Right atrium auricular region (tissue), 2 donors: ENCODE data around the gene TNNC1. TPM values are rescaled to one million over a fixed set of nuclear protein-coding genes. Genes with fewer than 3 reads are reported as not detected.

Experiments
- DNase-seq: peaks from one replicate; pipeline ENCODE4 v3.0.0-alpha.2; 2019; ENCODE audit warnings: low spot score
- H3K27ac ChIP-seq, 2 donors: fragments of 200-600 bp; sonication (generic); 1 replicate in 1 of 2; 2 replicates in 1 of 2; pipeline ENCODE4 v1.5.1; 2016 to 2019
- H3K27me3 ChIP-seq, 2 donors: fragments of 200-600 bp; sonication (generic); one replicate each; pipeline versions ENCODE4 v1.5.1 to v1.6.0; 2017 to 2019
- H3K36me3 ChIP-seq: fragments of 200-600 bp; sonication (generic); one replicate; pipeline ENCODE4 v1.5.1; 2016
- H3K4me1 ChIP-seq, 2 donors: fragments of 200-600 bp; sonication (generic); one replicate each; pipeline versions ENCODE4 v1.5.1 to v1.6.0; 2017 to 2019
- H3K4me3 ChIP-seq, 2 donors: fragments of 200-600 bp; sonication (generic); 1 replicate in 1 of 2; 2 replicates in 1 of 2; pipeline ENCODE4 v1.5.1; 2017 to 2019; ENCODE audit warnings: mild to moderate bottlenecking in 1 of 2, moderate library complexity in 1 of 2
- H3K9me3 ChIP-seq, 2 donors: fragments of 200-600 bp; sonication (generic); one replicate each; pipeline ENCODE4 v1.5.1; 2019
- total RNA-seq, 2 donors: library from RNA; depleted of rRNA; stranded (reverse); fragments of >200 nt; gene quantifications; one replicate each; pipeline ENCODE4 v1.1.0, GENCODE V29; 2016
- TF ChIP-seq, protein P1 (sequence below), 2 donors: fragments of 200-600 bp; sonication (generic); IDR thresholded peaks; one replicate each; pipeline ENCODE4 v1.5.1; 2019; ENCODE audit warnings: antibody characterized with exemption in 2 of 2

Gene TNNC1
- total RNA-seq, 2 donors from 2014 or later: 4,697 to 8,249 TPM

- no peak for DNase-seq
- TF ChIP-seq, protein P1, sequence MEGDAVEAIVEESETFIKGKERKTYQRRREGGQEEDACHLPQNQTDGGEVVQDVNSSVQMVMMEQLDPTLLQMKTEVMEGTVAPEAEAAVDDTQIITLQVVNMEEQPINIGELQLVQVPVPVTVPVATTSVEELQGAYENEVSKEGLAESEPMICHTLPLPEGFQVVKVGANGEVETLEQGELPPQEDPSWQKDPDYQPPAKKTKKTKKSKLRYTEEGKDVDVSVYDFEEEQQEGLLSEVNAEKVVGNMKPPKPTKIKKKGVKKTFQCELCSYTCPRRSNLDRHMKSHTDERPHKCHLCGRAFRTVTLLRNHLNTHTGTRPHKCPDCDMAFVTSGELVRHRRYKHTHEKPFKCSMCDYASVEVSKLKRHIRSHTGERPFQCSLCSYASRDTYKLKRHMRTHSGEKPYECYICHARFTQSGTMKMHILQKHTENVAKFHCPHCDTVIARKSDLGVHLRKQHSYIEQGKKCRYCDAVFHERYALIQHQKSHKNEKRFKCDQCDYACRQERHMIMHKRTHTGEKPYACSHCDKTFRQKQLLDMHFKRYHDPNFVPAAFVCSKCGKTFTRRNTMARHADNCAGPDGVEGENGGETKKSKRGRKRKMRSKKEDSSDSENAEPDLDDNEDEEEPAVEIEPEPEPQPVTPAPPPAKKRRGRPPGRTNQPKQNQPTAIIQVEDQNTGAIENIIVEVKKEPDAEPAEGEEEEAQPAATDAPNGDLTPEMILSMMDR (IDR thresholded peaks at IDR 0.05): no peak
Measured at GRCh38 chr3:52402101-52402521, 51.7 kb downstream of the TNNC1 start.

DNA sequence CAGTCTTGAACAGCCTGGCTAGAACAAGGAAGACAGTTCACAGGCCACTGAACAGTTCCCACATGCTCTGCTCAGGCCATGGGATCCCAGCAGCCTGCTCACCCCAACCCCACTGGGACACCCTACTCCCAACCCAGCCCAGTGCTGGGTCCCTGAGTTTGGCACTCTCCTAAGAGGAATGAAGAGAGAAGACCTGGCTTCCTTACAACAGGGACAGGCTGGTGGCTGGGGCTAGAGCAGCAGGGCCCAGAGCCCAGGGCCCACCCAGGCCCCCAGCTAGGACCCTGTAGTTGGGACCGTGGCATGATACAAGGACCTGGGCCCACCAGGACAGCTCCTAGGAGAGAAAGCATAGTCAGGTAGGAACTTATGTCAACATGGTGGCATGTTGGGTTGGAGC lies 52.3 kb downstream of the TNNC1 start:
- H3K4me1 ChIP-seq: no peaks in the 10 kb centered on the region
- no peaks in the 10 kb centered on the region for H3K9me3 ChIP-seq
- H3K36me3 ChIP-seq: peaks cover 61% of the 10 kb centered on the region
- DNase-seq: no peak
- H3K4me3 ChIP-seq: no peak overlapping the region
- no peak overlapping the region for H3K27ac ChIP-seq
- TF ChIP-seq, protein P1 (IDR thresholded peaks at IDR 0.05): no peak
- no peaks in the 10 kb centered on the region for H3K27me3 ChIP-seq

More at GRCh38 chr3:52402101-52402521, 51.7 kb downstream of the TNNC1 start:
- Histone ChIP-seq H3K9me3 (no peaks in the 10 kb centered on the region), H3K36me3 (peaks cover 67% of the 10 kb centered on the region), H3K4me1 (no peaks in the 10 kb centered on the region), H3K4me3 (no peak overlapping the region), H3K27ac (no peak overlapping the region), H3K27me3 (no peaks in the 10 kb centered on the region)

Other genes starting within 250 kb of the TNNC1 start
- gene TLR9, start 228.4 kb downstream of the TNNC1 start, total RNA-seq: not detected
- gene TWF2, start 214.9 kb downstream of the TNNC1 start, total RNA-seq: 10 to 100 TPM; 54.4 to 58.6 TPM
- 1 to 10 TPM; 5.7 to 8.1 TPM for gene PPM1M, start 208.3 kb downstream of the TNNC1 start, total RNA-seq
- gene WDR82, start 175.4 kb downstream of the TNNC1 start, total RNA-seq: 10 to 100 TPM; 43.2 to 43.8 TPM
- gene GLYCTK, start 166.2 kb downstream of the TNNC1 start, total RNA-seq: 1 to 10 TPM; 2.0 to 5.4 TPM
- gene DNAH1, start 137.7 kb downstream of the TNNC1 start, total RNA-seq: 1 to 10 TPM; 1.5 to 2.5 TPM
- gene BAP1, start 44.0 kb downstream of the TNNC1 start, total RNA-seq: 10 to 100 TPM; 38.8 to 53.9 TPM
- 10 to 100 TPM; 10.1 to 17.6 TPM for gene PHF7, start 43.4 kb downstream of the TNNC1 start, total RNA-seq
- gene SEMA3G, start 8.9 kb downstream of the TNNC1 start, total RNA-seq: 10 to 100 TPM; 11.8 to 12.6 TPM
- 10 to 100 TPM; 29.2 to 49.6 TPM for gene NISCH, start 1.6 kb upstream of the TNNC1 start, total RNA-seq
- 10 to 100 TPM; 46.5 to 62.6 TPM for gene STAB1, start 41.3 kb upstream of the TNNC1 start, total RNA-seq
- gene NT5DC2, start 79.8 kb upstream of the TNNC1 start, total RNA-seq: 100 to 1,000 TPM in 1 of 2 donors, 10 to 100 TPM in 1; 94.0 to 146 TPM
- gene UQCC5, start 82.6 kb upstream of the TNNC1 start, total RNA-seq: 1 to 10 TPM; 1.2 to 3.1 TPM
- gene PBRM1, start 231.9 kb upstream of the TNNC1 start, total RNA-seq: 10 to 100 TPM; 39.8 to 40.6 TPM
- gene GNL3, start 232.0 kb upstream of the TNNC1 start, total RNA-seq: 10 to 100 TPM; 29.7 to 49.3 TPM